Thyroid gland (tissue), 4 donors: ENCODE results near the gene TNFAIP8. TPM values are rescaled to one million over a fixed set of nuclear protein-coding genes. Genes with fewer than 3 reads are reported as not detected.

Experiments used
- DNase-seq, 2 donors: peaks; one replicate each; pipeline ENCODE4 v3.0.0-alpha.2; 2019
- H3K27ac ChIP-seq, 3 donors: fragments of 200-600 bp; sonication (generic); 1 replicate in 2 of 3; 2 replicates in 1 of 3; pipeline ENCODE4 v1.5.1; 2016 to 2019; ENCODE audit warnings: mild to moderate bottlenecking in 1 of 3, moderate library complexity in 1 of 3
- H3K27me3 ChIP-seq: fragments of 200-600 bp; sonication (generic); one replicate; pipeline ENCODE4 v1.5.1; 2019
- H3K36me3 ChIP-seq, 2 donors: fragments of 200-600 bp; sonication (generic); one replicate each; pipeline ENCODE4 v1.5.1; 2016 to 2019
- H3K4me1 ChIP-seq, 2 donors: fragments of 200-600 bp; sonication (generic); one replicate each; pipeline ENCODE4 v1.5.1; 2017 to 2019
- H3K4me3 ChIP-seq, 3 donors: fragments of 200-600 bp; sonication (generic); replicated peaks in 1 of 3; 1 replicate in 2 of 3; 2 replicates in 1 of 3; pipeline ENCODE4 v1.5.1; 2016; ENCODE audit warnings: mild to moderate bottlenecking in 1 of 3
- H3K9me3 ChIP-seq: fragments of 200-600 bp; sonication (generic); one replicate; pipeline ENCODE4 v1.5.1; 2017
- POLR2A ChIP-seq, 2 donors: fragments of 450-650 bp; IDR thresholded peaks; one replicate each; pipeline ENCODE4 v1.6.1; 2017; ENCODE audit warnings: antibody characterized with exemption in 2 of 2, mild to moderate bottlenecking in 2 of 2, moderate library complexity in 1 of 2
- WGBS, 2 donors: methylation state at CpG; one replicate each; pipeline ENCODE4 v1.1.5; 2017; 5-methylcytosine and 5-hydroxymethylcytosine counted together
- intact Hi-C: fragments of 100-400 bp; cut with DNase I; formaldehyde crosslinking; loops from one replicate; pipeline ENCODE4 v1.15.1; 2023
- total RNA-seq, 4 donors: library from RNA; depleted of rRNA; stranded (reverse); fragments of >200 nt; gene quantifications; one replicate each; pipeline ENCODE4 v1.2.3, GENCODE V29; 2016
- TF ChIP-seq, protein P1 (sequence below), 6 experiments: fragments of 200-600 bp in 3 of 6; fragments of 450-650 bp in 3 of 6; sonication (generic) in 3 of 6; IDR thresholded peaks; one replicate each; pipeline ENCODE4 v1.5.1; 2016 to 2019; ENCODE audit warnings: antibody characterized with exemption in 6 of 6, mild to moderate bottlenecking in 2 of 6, inconsistent platforms in 1 of 6, moderate library complexity in 1 of 6

Gene TNFAIP8
- total RNA-seq, 4 donors from 2014 or later, result 15.7 to 36.8 (median 33.6) TPM

DNA sequence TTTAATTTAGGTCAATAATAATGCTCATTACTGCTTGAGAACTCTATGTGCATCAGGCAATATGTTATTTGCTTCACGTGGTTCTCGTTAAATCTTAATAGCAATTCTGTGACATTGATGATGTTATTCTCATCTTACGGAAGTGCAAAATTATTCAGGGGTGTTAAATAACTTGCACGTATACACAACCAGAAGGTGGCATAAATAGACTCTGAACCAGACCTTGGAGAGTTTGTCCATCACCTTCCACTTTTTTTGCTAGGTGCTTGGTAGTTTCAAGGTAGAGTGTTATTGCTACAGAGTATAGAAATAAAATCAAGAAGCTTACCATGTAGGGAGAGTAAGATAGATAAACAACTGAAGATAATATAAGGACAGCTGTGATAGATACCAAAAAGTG, 23.6 kb upstream of the TNFAIP8 start:
- 85 to 98% methylated on average over 4 of the region's 4 CpGs for WGBS, 2 donors
- H3K27ac ChIP-seq, result peak overlapping the region in 1 of 3 donors; percentile 60

DNA sequence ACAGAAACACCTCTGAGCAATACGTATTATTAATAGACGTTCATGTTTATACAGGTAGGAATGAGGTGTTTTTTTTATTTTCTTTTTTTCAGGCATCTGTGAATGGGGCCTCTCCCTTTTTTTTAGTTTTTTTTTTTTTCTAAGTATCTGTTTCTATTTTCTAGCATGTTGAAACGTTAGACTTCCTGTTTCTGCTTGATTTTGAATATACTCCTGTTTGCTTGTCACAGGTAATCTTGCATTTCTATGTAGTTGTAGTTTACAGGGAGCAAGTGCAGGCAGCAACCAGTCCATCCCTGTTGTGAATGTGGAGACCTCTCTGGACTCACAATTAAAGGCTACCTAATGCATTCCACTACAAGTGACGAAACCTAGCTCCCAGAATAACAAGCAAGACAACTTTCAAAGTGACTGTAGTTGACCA, 22.8 kb upstream of the TNFAIP8 start:
- DNase-seq, result peak in 1 of 2 donors; percentile 12
- WGBS, 2 donors, result 40 to 41% methylated on average over 4 of the region's 4 CpGs
- Histone ChIP-seq H3K36me3 (no peaks in the 10 kb centered on the region), H3K4me3 (no peak overlapping the region), H3K9me3 (no peaks in the 10 kb centered on the region), H3K27ac (peak overlapping the region in 2 of 3 donors; percentile 29 to 60), H3K4me1 (peaks cover 19 to 40% of the 10 kb centered on the region in 2 donors), H3K27me3 (no peaks in the 10 kb centered on the region)
- TF ChIP-seq, protein P1, sequence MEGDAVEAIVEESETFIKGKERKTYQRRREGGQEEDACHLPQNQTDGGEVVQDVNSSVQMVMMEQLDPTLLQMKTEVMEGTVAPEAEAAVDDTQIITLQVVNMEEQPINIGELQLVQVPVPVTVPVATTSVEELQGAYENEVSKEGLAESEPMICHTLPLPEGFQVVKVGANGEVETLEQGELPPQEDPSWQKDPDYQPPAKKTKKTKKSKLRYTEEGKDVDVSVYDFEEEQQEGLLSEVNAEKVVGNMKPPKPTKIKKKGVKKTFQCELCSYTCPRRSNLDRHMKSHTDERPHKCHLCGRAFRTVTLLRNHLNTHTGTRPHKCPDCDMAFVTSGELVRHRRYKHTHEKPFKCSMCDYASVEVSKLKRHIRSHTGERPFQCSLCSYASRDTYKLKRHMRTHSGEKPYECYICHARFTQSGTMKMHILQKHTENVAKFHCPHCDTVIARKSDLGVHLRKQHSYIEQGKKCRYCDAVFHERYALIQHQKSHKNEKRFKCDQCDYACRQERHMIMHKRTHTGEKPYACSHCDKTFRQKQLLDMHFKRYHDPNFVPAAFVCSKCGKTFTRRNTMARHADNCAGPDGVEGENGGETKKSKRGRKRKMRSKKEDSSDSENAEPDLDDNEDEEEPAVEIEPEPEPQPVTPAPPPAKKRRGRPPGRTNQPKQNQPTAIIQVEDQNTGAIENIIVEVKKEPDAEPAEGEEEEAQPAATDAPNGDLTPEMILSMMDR (IDR thresholded peaks at IDR 0.05), result no peak
- TF ChIP-seq POLR2A (IDR thresholded peaks at IDR 0.05), result peak in 1 of 2 donors; percentile 35
- intact Hi-C loops, result no loop called here

More for the DNA sequence above, 23.6 kb upstream of the TNFAIP8 start:
- H3K36me3 ChIP-seq, result no peaks in the 10 kb centered on the region
- H3K4me1 ChIP-seq, result peaks cover 12 to 33% of the 10 kb centered on the region in 2 donors
- TF ChIP-seq POLR2A (IDR thresholded peaks at IDR 0.05), result no peak
- TF ChIP-seq, protein P1 (IDR thresholded peaks at IDR 0.05), result no peak
- intact Hi-C loops, result no loop called here
- no peak for DNase-seq
- no peak overlapping the region for H3K4me3 ChIP-seq
- no peaks in the 10 kb centered on the region for H3K9me3 ChIP-seq
- H3K27me3 ChIP-seq, result no peaks in the 10 kb centered on the region

DNA sequence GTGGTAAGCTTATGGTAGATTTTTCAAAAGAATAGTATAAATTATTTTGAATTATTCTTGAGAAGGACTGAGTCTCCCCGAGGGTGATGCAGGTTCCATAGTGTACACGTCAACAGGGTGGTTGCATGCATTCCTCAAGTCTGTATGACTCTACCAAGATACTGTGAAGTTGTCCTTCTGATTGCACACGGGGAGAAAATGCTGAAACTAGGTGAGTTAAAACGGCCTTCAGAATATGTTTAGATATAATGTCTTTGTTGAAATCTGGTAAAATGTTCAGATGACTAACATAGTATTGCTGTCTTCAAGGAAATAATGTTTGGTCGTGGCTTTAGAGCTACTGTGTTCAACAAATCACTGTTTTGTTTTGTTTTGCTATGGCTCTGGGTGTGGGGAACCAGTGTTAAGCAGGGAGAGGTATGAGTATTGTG, 22.4 kb upstream of the TNFAIP8 start:
- no peaks in the 10 kb centered on the region for H3K9me3 ChIP-seq
- no peaks in the 10 kb centered on the region for H3K36me3 ChIP-seq
- H3K27ac ChIP-seq, result peak overlapping the region in 2 of 3 donors; percentile 29 to 60
- TF ChIP-seq, protein P1 (IDR thresholded peaks at IDR 0.05), result no peak
- TF ChIP-seq POLR2A (IDR thresholded peaks at IDR 0.05), result no peak
- no peak overlapping the region for H3K4me3 ChIP-seq
- H3K27me3 ChIP-seq, result no peaks in the 10 kb centered on the region
- peaks cover 19 to 40% of the 10 kb centered on the region in 2 donors for H3K4me1 ChIP-seq
- WGBS, 2 donors, result 69 to 74% methylated on average over 5 of the region's 5 CpGs
- intact Hi-C loops, result no loop called here
- DNase-seq, result no peak

DNA sequence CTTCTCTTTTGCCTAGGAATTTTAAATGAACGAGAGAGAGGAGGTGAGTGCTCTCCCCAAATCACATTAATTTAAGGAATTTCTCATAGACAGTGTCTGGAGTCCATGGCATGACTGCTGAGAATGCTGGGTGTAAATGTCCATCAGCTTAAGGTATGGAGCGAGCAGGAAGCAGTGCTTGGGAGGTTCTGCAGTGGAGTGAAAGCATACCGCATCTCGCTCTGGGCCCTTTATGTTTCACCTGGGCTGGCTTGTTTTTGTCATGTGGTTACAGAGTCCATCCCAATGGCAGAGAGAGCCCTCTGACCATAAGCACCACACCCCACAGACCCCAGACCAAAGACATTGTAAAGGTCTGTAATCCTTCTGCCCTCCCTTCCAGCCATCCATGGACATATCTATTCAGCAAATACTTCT, 20.6 kb upstream of the TNFAIP8 start:
- 76 to 93% methylated on average over 4 of the region's 4 CpGs for WGBS, 2 donors
- H3K27ac ChIP-seq, result peak overlapping the region in 1 of 3 donors; percentile 0
- no peaks in the 10 kb centered on the region for H3K36me3 ChIP-seq
- no peaks in the 10 kb centered on the region for H3K9me3 ChIP-seq
- DNase-seq, result no peak
- TF ChIP-seq, protein P1 (IDR thresholded peaks at IDR 0.05), result no peak
- no peak for TF ChIP-seq POLR2A (IDR thresholded peaks at IDR 0.05)
- H3K4me1 ChIP-seq, result peaks cover 19 to 45% of the 10 kb centered on the region in 2 donors
- H3K27me3 ChIP-seq, result no peaks in the 10 kb centered on the region
- intact Hi-C loops, result no loop called here
- no peak overlapping the region for H3K4me3 ChIP-seq

DNA sequence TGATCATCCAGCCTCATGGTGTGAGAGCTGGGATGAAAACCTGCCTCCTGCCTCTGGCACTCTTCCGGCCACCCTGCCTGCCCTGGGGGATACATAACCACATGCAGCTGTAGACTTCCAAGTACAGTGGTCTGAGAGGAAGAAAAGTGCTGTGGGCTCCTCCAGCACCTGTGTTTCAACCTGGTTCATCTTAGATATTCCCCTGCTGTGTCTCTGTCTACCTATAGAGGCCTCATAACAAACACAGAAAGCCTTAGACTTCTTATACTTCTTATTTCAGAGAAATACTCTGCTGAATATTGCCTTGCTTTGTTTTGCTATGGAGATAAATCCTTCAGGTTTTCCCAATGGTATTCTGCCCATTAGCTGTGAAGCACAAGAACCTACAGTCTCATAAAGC, 19.6 kb upstream of the TNFAIP8 start:
- peak overlapping the region; percentile 56 to 75 (median 73) for H3K27ac ChIP-seq
- TF ChIP-seq, protein P1 (IDR thresholded peaks at IDR 0.05), result no peak
- no peak for TF ChIP-seq POLR2A (IDR thresholded peaks at IDR 0.05)
- no peaks in the 10 kb centered on the region for H3K36me3 ChIP-seq
- no peaks in the 10 kb centered on the region for H3K9me3 ChIP-seq
- no peak for DNase-seq
- H3K27me3 ChIP-seq, result no peaks in the 10 kb centered on the region
- no peak overlapping the region for H3K4me3 ChIP-seq
- 83 to 96% methylated on average over 1 of the region's 1 CpG for WGBS, 2 donors
- intact Hi-C loops, result no loop called here
- peaks cover 19 to 49% of the 10 kb centered on the region in 2 donors for H3K4me1 ChIP-seq
